Keratinocyte (primary cell): ENCODE data around the gene EML5. TPM values are rescaled to one million over a fixed set of nuclear protein-coding genes. Genes with fewer than 3 reads are reported as not detected.

ENCODE experiments used
- DNase-seq: peaks from one replicate; pipeline ENCODE4 v3.0.0-alpha.2; 2011; ENCODE audit warnings: low read depth, missing footprints, low spot score
- FAIRE-seq: peaks from 2 replicates; lab custom pipeline; 2011; peaks lifted over from hg19 to GRCh38; lab: Jason Lieb, UNC
- H2AFZ ChIP-seq: 2 replicates; pipeline ENCODE4 v1.6.0; 2012; ENCODE audit warnings: low read length, control low read depth, inconsistent platforms; ENCODE audit not compliant: control insufficient read depth
- H3K27ac ChIP-seq: 2 replicates; pipeline ENCODE4 v1.5.1; 2011; ENCODE audit warnings: low read length; ENCODE audit not compliant: control insufficient read depth, insufficient read depth
- H3K27me3 ChIP-seq: 3 replicates; pipeline ENCODE4 v1.6.0; 2011; ENCODE audit warnings: low read length; ENCODE audit not compliant: control insufficient read depth, insufficient read depth; ENCODE audit errors: extremely low read depth
- H3K36me3 ChIP-seq, 2 experiments: 2 replicates in 1 of 2; 3 replicates in 1 of 2; pipeline ENCODE4 v1.5.1; 2011; ENCODE audit warnings: low read length in 2 of 2, mild to moderate bottlenecking in 1 of 2; ENCODE audit not compliant: control insufficient read depth in 2 of 2, insufficient read depth in 2 of 2; ENCODE audit errors: extremely low read depth in 1 of 2
- H3K4me1 ChIP-seq: 3 replicates; pipeline ENCODE4 v1.5.1; 2011; ENCODE audit warnings: low read length; ENCODE audit not compliant: control insufficient read depth, insufficient read depth; ENCODE audit errors: extremely low read depth
- H3K4me2 ChIP-seq: 3 replicates; pipeline ENCODE4 v1.6.0; 2011; ENCODE audit warnings: low read depth, low read length; ENCODE audit not compliant: control insufficient read depth, insufficient read depth; ENCODE audit errors: extremely low read depth
- H3K4me3 ChIP-seq, 3 experiments: fragments of 200-600 bp in 1 of 3; sonication (generic) in 1 of 3; 2 replicates in 2 of 3; 3 replicates in 1 of 3; pipeline ENCODE4 v1.5.1; 2011 to 2016; ENCODE audit warnings: low read length in 3 of 3, mild to moderate bottlenecking in 3 of 3, control low read depth in 2 of 3, inconsistent platforms in 1 of 3, low read depth in 1 of 3, mixed read lengths in 1 of 3, mixed run types in 1 of 3, moderate library complexity in 1 of 3; ENCODE audit not compliant: control insufficient read depth in 2 of 3, insufficient read depth in 2 of 3; ENCODE audit errors: extremely low read depth in 1 of 3
- H3K79me2 ChIP-seq: 2 replicates; pipeline ENCODE4 v1.6.0; 2012; ENCODE audit warnings: low read length; ENCODE audit not compliant: control insufficient read depth, insufficient read depth
- H3K9ac ChIP-seq: 3 replicates; pipeline ENCODE4 v1.6.0; 2011; ENCODE audit warnings: low read length; ENCODE audit not compliant: control insufficient read depth, insufficient read depth; ENCODE audit errors: extremely low read depth
- H3K9me1 ChIP-seq: 3 replicates; pipeline ENCODE4 v1.6.0; 2011; ENCODE audit warnings: low read length; ENCODE audit not compliant: control insufficient read depth, insufficient read depth; ENCODE audit errors: extremely low read depth
- H3K9me3 ChIP-seq: 2 replicates; pipeline ENCODE4 v1.5.1; 2012; ENCODE audit warnings: low read depth, low read length; ENCODE audit not compliant: control insufficient read depth
- H4K20me1 ChIP-seq: 3 replicates; pipeline ENCODE4 v1.6.0; 2011; ENCODE audit warnings: low read length; ENCODE audit not compliant: control insufficient read depth, insufficient read depth; ENCODE audit errors: extremely low read depth
- EZH2 ChIP-seq: IDR thresholded peaks from one replicate; pipeline ENCODE4 v1.6.1; 2012; ENCODE audit warnings: inconsistent platforms, mild to moderate bottlenecking, low read length, moderate library complexity
- dilution Hi-C: fragments of 300-500 bp; cut with MboI; formaldehyde crosslinking; loops from one replicate; pipeline ENCODE4 v1.7.0; 2020; ENCODE audit warnings: low sequenced_read_pairs; ENCODE audit not compliant: extremely low pct_ligation_motif_present
- polyA plus RNA-seq, 5 experiments: library from polyadenylated mRNA; depleted of rRNA in 3 of 5; stranded (reverse) in 3 of 5; stranded (forward) in 1 of 5; unstranded in 1 of 5; fragments of >200 nt; gene quantifications; 1 replicate in 1 of 5; 2 replicates in 3 of 5; 3 replicates in 1 of 5; pipeline versions ENCODE4 v1.2.1 to v1.2.3, GENCODE V29; 2011 to 2012; ENCODE audit warnings: missing spikeins in 2 of 5, low read depth in 1 of 5, low replicate concordance in 1 of 5
- TF ChIP-seq, protein P1 (sequence below), 3 experiments: IDR thresholded peaks in 1 of 3; conservative IDR thresholded peaks in 1 of 3; optimal IDR thresholded peaks in 1 of 3; 2 replicates in 2 of 3; 3 replicates in 1 of 3; pipeline versions ENCODE3 to v1.5.1; 2011; ENCODE audit warnings: low read length in 3 of 3, mild to moderate bottlenecking in 3 of 3, moderate library complexity in 2 of 3, control low read depth in 1 of 3, inconsistent platforms in 1 of 3; ENCODE audit not compliant: insufficient read depth in 2 of 3; ENCODE audit errors: extremely low read depth in 1 of 3

Gene EML5
- polyA plus RNA-seq, 1 donor (not counting 4 experiments of a cell fraction or from before 2014, with no cell fraction given): 1.4 TPM

- H3K4me3 ChIP-seq: no peak overlapping the region
- H2AFZ ChIP-seq: no peak overlapping the region
- H3K27me3 ChIP-seq: no peaks in the 10 kb centered on the region
- H3K36me3 ChIP-seq: peaks cover 0 to 3% of the 10 kb centered on the region in 2 experiments
- no peak for DNase-seq
- TF ChIP-seq, protein P1, sequence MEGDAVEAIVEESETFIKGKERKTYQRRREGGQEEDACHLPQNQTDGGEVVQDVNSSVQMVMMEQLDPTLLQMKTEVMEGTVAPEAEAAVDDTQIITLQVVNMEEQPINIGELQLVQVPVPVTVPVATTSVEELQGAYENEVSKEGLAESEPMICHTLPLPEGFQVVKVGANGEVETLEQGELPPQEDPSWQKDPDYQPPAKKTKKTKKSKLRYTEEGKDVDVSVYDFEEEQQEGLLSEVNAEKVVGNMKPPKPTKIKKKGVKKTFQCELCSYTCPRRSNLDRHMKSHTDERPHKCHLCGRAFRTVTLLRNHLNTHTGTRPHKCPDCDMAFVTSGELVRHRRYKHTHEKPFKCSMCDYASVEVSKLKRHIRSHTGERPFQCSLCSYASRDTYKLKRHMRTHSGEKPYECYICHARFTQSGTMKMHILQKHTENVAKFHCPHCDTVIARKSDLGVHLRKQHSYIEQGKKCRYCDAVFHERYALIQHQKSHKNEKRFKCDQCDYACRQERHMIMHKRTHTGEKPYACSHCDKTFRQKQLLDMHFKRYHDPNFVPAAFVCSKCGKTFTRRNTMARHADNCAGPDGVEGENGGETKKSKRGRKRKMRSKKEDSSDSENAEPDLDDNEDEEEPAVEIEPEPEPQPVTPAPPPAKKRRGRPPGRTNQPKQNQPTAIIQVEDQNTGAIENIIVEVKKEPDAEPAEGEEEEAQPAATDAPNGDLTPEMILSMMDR (optimal IDR thresholded peaks at IDR 0.05 in 1 of 3, IDR thresholded peaks at IDR 0.05 in 1 of 3, conservative IDR thresholded peaks at IDR 0.05 in 1 of 3; ENCODE audit: extremely low read depth in 1 of 3, insufficient read depth in 2 of 3, low read length in 3 of 3): no peak
- TF ChIP-seq EZH2: no peak
- H3K9ac ChIP-seq: no peak overlapping the region
- peak overlapping the region; percentile 4 for H3K4me2 ChIP-seq
- H3K9me3 ChIP-seq: no peaks in the 10 kb centered on the region
- H3K27ac ChIP-seq: no peak overlapping the region
- no peaks in the 10 kb centered on the region for H4K20me1 ChIP-seq
- peaks cover 12% of the 10 kb centered on the region for H3K4me1 ChIP-seq
- peaks cover 3% of the 10 kb centered on the region for H3K79me2 ChIP-seq
- dilution Hi-C loops: no loop called here
- FAIRE-seq: no peak
- H3K9me1 ChIP-seq: no peaks in the 10 kb centered on the region
Observed at GRCh38 chr14:88841741-88842140, 49.0 kb upstream of the EML5 start.

DNA sequence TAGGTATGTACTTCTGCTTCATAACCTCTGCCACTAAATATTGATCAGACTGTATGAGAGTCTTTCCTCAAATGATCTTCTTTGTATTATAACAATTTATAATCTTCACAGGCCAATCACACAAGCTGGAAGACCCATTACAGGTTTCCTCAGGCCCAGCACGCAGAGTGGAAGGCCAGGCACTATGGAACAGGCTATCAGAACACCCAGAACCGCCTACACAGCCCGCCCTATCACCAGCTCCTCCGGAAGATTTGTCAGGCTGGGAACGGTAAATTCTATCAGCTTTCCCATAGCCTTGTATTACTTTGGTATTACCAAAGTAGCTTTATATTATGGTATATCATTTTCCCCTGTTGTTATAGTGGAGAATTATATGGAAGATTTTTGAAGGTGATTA is 48.2 kb upstream of the EML5 start:
- H4K20me1 ChIP-seq: no peaks in the 10 kb centered on the region
- no peak overlapping the region for H3K4me2 ChIP-seq
- H3K9me3 ChIP-seq: no peaks in the 10 kb centered on the region
- TF ChIP-seq, protein P1 (optimal IDR thresholded peaks at IDR 0.05 in 1 of 3, IDR thresholded peaks at IDR 0.05 in 1 of 3, conservative IDR thresholded peaks at IDR 0.05 in 1 of 3; ENCODE audit: extremely low read depth in 1 of 3, insufficient read depth in 2 of 3, low read length in 3 of 3): no peak
- TF ChIP-seq EZH2: no peak
- no peak overlapping the region for H3K27ac ChIP-seq
- FAIRE-seq (no peak), DNase-seq (no peak)
- H3K27me3 ChIP-seq: no peaks in the 10 kb centered on the region
- H2AFZ ChIP-seq: no peak overlapping the region
- peaks cover 12% of the 10 kb centered on the region for H3K4me1 ChIP-seq
- H3K79me2 ChIP-seq: peaks cover 6% of the 10 kb centered on the region
- no peaks in the 10 kb centered on the region for H3K9me1 ChIP-seq
- no peak overlapping the region for H3K9ac ChIP-seq
- peaks cover 0 to 3% of the 10 kb centered on the region in 2 experiments for H3K36me3 ChIP-seq
- H3K4me3 ChIP-seq: no peak overlapping the region
- dilution Hi-C loops: no loop called here
